Small intestine (tissue), 7 donors: ENCODE data around the gene GC. TPM values are rescaled to one million over a fixed set of nuclear protein-coding genes. Genes with fewer than 3 reads are reported as not detected.
A peak's percentile ranks its signal among the peaks of the same experiment; 100 is the strongest.
"Not testable (repeated sequence)": the region's sequence is repeated elsewhere in the genome, so short reads cannot be mapped to it uniquely, and the experiment has no call there.

Experiments
- DNase-seq, 2 donors: peaks; one replicate each; pipeline versions ENCODE4 v3.0.0 to v3.0.0-alpha.2; 2013
- FAIRE-seq: peaks from 2 replicates; lab custom pipeline; 2012; peaks lifted over from hg19 to GRCh38; lab: Jason Lieb, UNC
- H3K27ac ChIP-seq, 3 donors: one replicate each; pipeline ENCODE4 v1.5.1; 2013; ENCODE audit warnings: low read length in 2 of 3, mild to moderate bottlenecking in 2 of 3, control low read depth in 1 of 3, inconsistent platforms in 1 of 3, low read depth in 1 of 3, moderate library complexity in 1 of 3
- H3K27me3 ChIP-seq, 3 donors: one replicate each; pipeline ENCODE4 v1.6.1; 2013; ENCODE audit warnings: low read length in 3 of 3, inconsistent platforms in 1 of 3; ENCODE audit not compliant: control insufficient read depth in 3 of 3, insufficient read depth in 3 of 3
- H3K36me3 ChIP-seq, 3 donors: one replicate each; pipeline ENCODE4 v1.6.1; 2013; ENCODE audit warnings: low read length in 3 of 3, inconsistent platforms in 1 of 3, low read depth in 1 of 3, mild to moderate bottlenecking in 1 of 3, moderate library complexity in 1 of 3; ENCODE audit not compliant: control insufficient read depth in 3 of 3, insufficient read depth in 2 of 3
- H3K4me1 ChIP-seq, 3 donors: one replicate each; pipeline ENCODE4 v1.6.1; 2013; ENCODE audit warnings: low read length in 2 of 3, inconsistent platforms in 1 of 3, low read depth in 1 of 3, mild to moderate bottlenecking in 1 of 3, moderate library complexity in 1 of 3; ENCODE audit not compliant: control insufficient read depth in 3 of 3, insufficient read depth in 2 of 3
- H3K4me3 ChIP-seq, 3 donors: one replicate each; pipeline ENCODE4 v1.5.1; 2013; ENCODE audit warnings: low read length in 3 of 3, control low read depth in 1 of 3, inconsistent platforms in 1 of 3, low read depth in 1 of 3, mild to moderate bottlenecking in 1 of 3, moderate library complexity in 1 of 3
- H3K9me3 ChIP-seq, 2 donors: one replicate each; pipeline ENCODE4 v1.6.1; 2013; ENCODE audit warnings: low read depth in 1 of 2, low read length in 1 of 2; ENCODE audit not compliant: control insufficient read depth in 2 of 2, insufficient read depth in 1 of 2
- whole genome bisulfite sequencing, 3 donors: extraction: QIAGEN DNeasy Blood & Tissue Kit; methylation state at CpG; one replicate each; pipeline ENCODE4 v1.1.7; 2013; 5-methylcytosine and 5-hydroxymethylcytosine counted together
- polyA plus RNA-seq, 4 donors: library from polyadenylated mRNA; stranded (reverse) in 3 of 4; unstranded in 1 of 4; fragments of 200-250 nt in 3 of 4; fragments of 120-200 nt in 1 of 4; gene quantifications; one replicate each; pipeline versions ENCODE4 v1.2.1 to v1.2.3, GENCODE V29; 2013
- donor health status: healthy with polysubstance abuse.
- donor health status: control.
- donor health status: control.
- donor health status: Bipolar disorder and iron deficiency.
- donor health status: healthy.

The GC gene
- polyA plus RNA-seq, 4 donors, result 0.65 to 3.0 (median 2.0) TPM

DNA sequence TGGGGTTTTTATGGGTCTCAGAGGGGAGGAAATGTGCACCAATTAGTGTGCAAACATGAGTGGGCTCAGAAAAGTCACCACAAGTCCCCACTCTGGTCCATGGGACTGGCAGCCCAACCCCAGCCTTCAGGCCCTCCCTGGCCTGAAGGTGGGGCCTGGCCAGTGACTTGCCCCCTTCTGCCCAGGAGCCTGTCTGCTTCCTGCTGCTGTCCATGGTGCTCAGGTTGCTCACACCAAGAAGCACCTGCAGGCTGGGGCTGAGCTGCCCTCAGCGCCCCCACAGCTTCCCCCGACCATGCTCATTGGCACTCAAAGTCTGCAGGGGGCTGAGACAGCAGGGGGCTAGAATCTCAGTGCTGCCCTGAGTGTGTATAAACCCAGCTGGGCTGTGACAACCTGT, 30.6 kb upstream of the GC start:
- Histone ChIP-seq H3K27me3 (no peaks in the 10 kb centered on the region), H3K27ac (no peak overlapping the region), H3K4me3 (no peak overlapping the region), H3K4me1 (no peaks in the 10 kb centered on the region), H3K36me3 (no peaks in the 10 kb centered on the region), H3K9me3 (peaks cover 0 to 11% of the 10 kb centered on the region in 2 donors)
- 58 to 94% (median 85%) methylated on average over 2 of the region's 2 CpGs for WGBS, 3 donors
- DNase-seq (no peak), FAIRE-seq (no peak)

DNA sequence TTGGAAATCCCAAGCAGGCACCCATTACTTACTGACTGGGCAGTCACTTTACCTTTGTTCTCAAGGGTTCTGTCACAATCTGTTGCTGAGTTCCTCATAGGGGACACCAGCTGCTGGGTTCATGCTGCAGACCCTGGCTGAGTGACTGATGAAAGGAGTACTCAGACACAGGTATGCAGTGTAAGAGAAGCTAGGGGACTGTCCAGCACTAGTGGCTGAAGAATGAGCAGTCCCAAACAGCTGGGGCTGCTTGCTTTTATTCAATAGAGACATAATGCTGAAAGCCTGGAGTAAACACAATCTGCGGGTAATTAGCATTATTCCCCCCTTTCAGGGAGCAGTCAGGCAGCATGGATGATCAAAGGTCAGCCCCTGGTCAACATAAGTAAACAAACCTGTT, 25.9 kb upstream of the GC start:
- not testable (repeated sequence) for H3K4me3 ChIP-seq, H3K36me3 ChIP-seq, DNase-seq, FAIRE-seq, H3K27ac ChIP-seq, H3K27me3 ChIP-seq, H3K4me1 ChIP-seq
- peaks cover 0 to 24% of the 10 kb centered on the region in 2 donors for H3K9me3 ChIP-seq
- 17 to 41% (median 33%) methylated on average over 1 of the region's 1 CpG for WGBS, 3 donors

- peaks cover 0 to 14% of the 10 kb centered on the region in 2 donors for H3K9me3 ChIP-seq
- H3K4me3 ChIP-seq, result no peak overlapping the region
- H3K4me1 ChIP-seq, result no peaks in the 10 kb centered on the region
- no peak overlapping the region for H3K27ac ChIP-seq
- no peaks in the 10 kb centered on the region for H3K36me3 ChIP-seq
- no peaks in the 10 kb centered on the region for H3K27me3 ChIP-seq
- FAIRE-seq (no peak), DNase-seq (no peak)
- WGBS, 3 donors, result 49 to 52% (median 51%) methylated on average over 3 of the region's 3 CpGs
Measured at GRCh38 chr4:71807469-71807868, 23.6 kb upstream of the GC start.

- peak in 1 of 2 donors; percentile 30 for DNase-seq
- H3K9me3 ChIP-seq, result peaks cover 0 to 14% of the 10 kb centered on the region in 2 donors
- WGBS, 3 donors, result 18 to 53% (median 31%) methylated on average over 2 of the region's 2 CpGs
- FAIRE-seq, H3K4me1 ChIP-seq, H3K27ac ChIP-seq, H3K4me3 ChIP-seq, H3K27me3 ChIP-seq, H3K36me3 ChIP-seq: not testable (repeated sequence)
Measured at GRCh38 chr4:71805230-71805629, 21.4 kb upstream of the GC start.

DNA sequence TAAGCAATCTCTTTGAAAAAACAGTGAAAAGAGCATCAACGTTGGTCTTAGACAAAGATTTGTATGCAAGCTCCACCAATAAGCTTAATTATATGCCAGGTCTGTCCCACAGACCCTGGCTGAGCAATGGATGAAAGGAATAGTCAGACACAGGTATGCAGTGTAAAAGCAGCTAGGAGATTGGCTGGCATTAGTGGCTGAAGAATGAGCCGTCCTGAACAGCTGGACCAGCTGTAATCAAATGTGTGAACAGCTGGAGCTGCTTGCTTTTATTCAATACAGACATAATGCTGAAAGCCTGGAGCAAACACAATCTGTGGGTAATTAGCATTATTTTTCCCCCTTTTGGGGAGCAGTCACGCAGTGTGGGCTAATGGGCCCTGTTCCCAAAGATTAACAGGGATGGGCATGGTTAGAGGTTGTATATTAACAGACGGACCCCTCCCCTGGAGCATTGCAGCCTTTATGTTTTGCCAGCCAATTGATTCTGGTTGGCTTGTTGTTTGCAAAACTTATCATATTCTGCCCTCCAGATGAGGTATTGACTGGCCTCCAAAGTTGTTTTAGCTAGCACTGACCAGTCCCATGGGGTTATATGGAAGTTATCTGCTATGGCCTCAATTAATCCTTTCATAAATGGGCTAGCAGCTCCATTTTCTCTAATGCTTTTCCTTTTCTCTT, 20.3 kb upstream of the GC start:
- DNase-seq, FAIRE-seq, H3K36me3 ChIP-seq, H3K4me3 ChIP-seq, H3K4me1 ChIP-seq, H3K27me3 ChIP-seq, H3K27ac ChIP-seq: not testable (repeated sequence)
- H3K9me3 ChIP-seq, result peaks cover 0 to 14% of the 10 kb centered on the region in 2 donors
- 50 to 53% (median 51%) methylated on average over 4 of the region's 4 CpGs for WGBS, 3 donors

- WGBS, 3 donors, result 48 to 57% (median 56%) methylated on average over 4 of the region's 4 CpGs
- Histone ChIP-seq H3K4me1 (no peaks in the 10 kb centered on the region), H3K27ac (no peak overlapping the region), H3K36me3 (no peaks in the 10 kb centered on the region), H3K4me3 (no peak overlapping the region), H3K9me3 (no peaks in the 10 kb centered on the region), H3K27me3 (no peaks in the 10 kb centered on the region)
- DNase-seq (no peak), FAIRE-seq (no peak)
Measured at GRCh38 chr4:71785959-71786358, 2.1 kb upstream of the GC start.

DNA sequence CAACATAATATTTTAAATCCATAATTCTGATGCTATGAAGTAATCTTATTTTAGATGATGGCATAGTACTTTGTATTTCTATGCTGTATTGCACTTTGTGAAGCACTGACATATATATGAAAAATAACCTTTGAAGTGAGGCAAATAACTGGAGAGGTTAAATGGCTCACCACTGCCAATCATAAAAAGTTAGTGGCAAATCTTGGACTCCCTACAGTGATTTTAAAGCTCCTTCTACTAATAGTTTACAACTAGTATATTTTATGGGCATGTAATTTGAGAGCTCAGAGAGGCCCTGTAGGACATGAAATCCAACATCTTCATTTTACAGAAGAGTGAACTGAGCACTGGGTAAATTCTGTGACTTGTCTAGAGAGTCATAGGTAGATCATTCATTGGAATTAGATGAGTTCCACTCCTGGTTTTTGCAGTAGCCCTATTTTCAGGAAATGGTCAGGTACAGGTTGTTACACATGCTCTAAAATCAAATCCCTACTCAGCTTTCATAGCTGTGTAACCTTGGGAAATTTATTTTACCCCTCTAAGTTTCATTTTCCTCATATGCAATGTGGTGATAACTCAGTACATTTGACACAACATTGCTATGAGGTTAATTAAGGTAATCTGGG, 804 bp upstream of the GC start:
- no peaks in the 10 kb centered on the region for H3K4me1 ChIP-seq
- no peak overlapping the region for H3K27ac ChIP-seq
- no peak for DNase-seq
- H3K4me3 ChIP-seq, result no peak overlapping the region
- FAIRE-seq, result no peak
- no peaks in the 10 kb centered on the region for H3K27me3 ChIP-seq
- no peaks in the 10 kb centered on the region for H3K9me3 ChIP-seq
- H3K36me3 ChIP-seq, result no peaks in the 10 kb centered on the region

DNA sequence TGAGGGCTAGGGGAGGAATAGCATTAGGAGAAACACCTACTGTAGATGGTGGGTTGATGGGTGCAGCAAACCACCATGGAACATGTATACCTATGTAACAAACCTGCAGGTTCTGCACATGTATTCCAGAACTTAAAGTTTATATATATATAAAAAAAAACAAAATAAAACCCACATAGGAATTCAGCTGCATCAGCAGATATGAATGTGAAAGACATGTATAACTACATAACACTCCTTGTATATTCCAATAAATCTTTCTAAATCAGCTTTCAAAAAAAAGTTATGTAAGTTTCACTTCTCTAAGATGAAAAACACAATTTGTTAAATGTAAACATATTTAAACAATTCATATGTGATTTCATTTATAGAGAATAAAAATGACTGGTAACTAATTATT, 6.0 kb downstream of the GC start:
- Histone ChIP-seq H3K27me3 (no peaks in the 10 kb centered on the region), H3K4me1 (no peaks in the 10 kb centered on the region), H3K27ac (no peak overlapping the region), H3K36me3 (no peaks in the 10 kb centered on the region), H3K4me3 (no peak overlapping the region), H3K9me3 (no peaks in the 10 kb centered on the region)
- DNase-seq, result no peak
- peak; percentile 77 for FAIRE-seq

- H3K27ac ChIP-seq, result no peak overlapping the region
- FAIRE-seq, result no peak
- H3K4me3 ChIP-seq, result no peak overlapping the region
- DNase-seq, result no peak
- no peaks in the 10 kb centered on the region for H3K36me3 ChIP-seq
- WGBS, 3 donors, result 87 to 99% (median 93%) methylated on average over 2 of the region's 2 CpGs
- H3K9me3 ChIP-seq, result no peaks in the 10 kb centered on the region
- no peaks in the 10 kb centered on the region for H3K27me3 ChIP-seq
- no peaks in the 10 kb centered on the region for H3K4me1 ChIP-seq
Measured at GRCh38 chr4:71775449-71775848, 8.4 kb downstream of the GC start.
